B cell (primary cell): ENCODE measurements around the gene RUVBL1. TPM values are rescaled to one million over a fixed set of nuclear protein-coding genes. Genes with fewer than 3 reads are reported as not detected.
A peak's percentile ranks its signal among the peaks of the same experiment; 100 is the strongest.

Source experiments
- ATAC-seq: fragments of 200-7000 bp; cut with Tn5 transposase; one replicate; pipeline ENCODE4 v1.10.0; 2021; ENCODE audit warnings: low read depth, mild to moderate bottlenecking, moderate number of reproducible peaks, moderate library complexity
- CTCF ChIA-PET: fragments of 350-600 bp; sonication (Branson Sonifier 250); formaldehyde crosslinking; loops from one replicate; lab custom pipeline; 2021; ENCODE audit warnings: antibody characterized with exemption, inconsistent platforms; lab: Charles Lee
- POLR2A ChIA-PET: fragments of 350-600 bp; sonication (Branson Sonifier 250); formaldehyde crosslinking; loops from one replicate; lab custom pipeline; 2021; ENCODE audit warnings: antibody characterized with exemption; lab: Charles Lee
- DNase-seq: peaks from one replicate; pipeline ENCODE4 v3.0.0; 2013
- H2AFZ ChIP-seq: 2 replicates; pipeline ENCODE4 v1.6.1; 2012; ENCODE audit warnings: mild to moderate bottlenecking, low read depth, low read length; ENCODE audit not compliant: insufficient read depth, poor library complexity, severe bottlenecking
- H3K27ac ChIP-seq, 2 donors: 1 replicate in 1 of 2; 2 replicates in 1 of 2; pipeline ENCODE4 v1.5.1; 2012 to 2013; ENCODE audit warnings: low read length in 2 of 2, mild to moderate bottlenecking in 2 of 2, moderate library complexity in 1 of 2
- H3K27me3 ChIP-seq, 4 experiments: fragments of 200-600 bp in 1 of 4; sonication (generic) in 1 of 4; replicated peaks in 1 of 4; 1 replicate in 2 of 4; 2 replicates in 2 of 4; pipeline versions ENCODE4 v1.6.1 to v1.7.0; 2013 to 2016; ENCODE audit warnings: low read length in 3 of 4, mild to moderate bottlenecking in 2 of 4, mixed read lengths in 1 of 4, moderate library complexity in 1 of 4; ENCODE audit not compliant: insufficient read depth in 4 of 4, control insufficient read depth in 3 of 4; ENCODE audit errors: control extremely low read depth in 1 of 4
- H3K36me3 ChIP-seq, 2 experiments: replicated peaks in 1 of 2; 1 replicate in 1 of 2; 2 replicates in 1 of 2; pipeline versions ENCODE4 v1.6.1 to v1.7.1; 2013; ENCODE audit warnings: low read length in 1 of 2; ENCODE audit not compliant: insufficient read depth in 2 of 2, control insufficient read depth in 1 of 2; ENCODE audit errors: control extremely low read depth in 1 of 2, extremely low read depth in 1 of 2
- H3K4me1 ChIP-seq, 2 donors: fragments of 200-600 bp in 1 of 2; sonication (generic) in 1 of 2; 1 replicate in 1 of 2; 2 replicates in 1 of 2; pipeline versions ENCODE4 v1.5.1 to v1.6.1; 2013 to 2017; ENCODE audit warnings: low read length in 2 of 2; ENCODE audit not compliant: control insufficient read depth in 2 of 2, insufficient read depth in 2 of 2
- H3K4me2 ChIP-seq: replicated peaks from 2 replicates; pipeline ENCODE3; 2012; ENCODE audit warnings: mild to moderate bottlenecking, low read depth, low read length; ENCODE audit not compliant: poor library complexity, severe bottlenecking
- H3K4me3 ChIP-seq, 5 experiments: fragments of 200-600 bp in 1 of 5; sonication (generic) in 1 of 5; 1 replicate in 3 of 5; 2 replicates in 2 of 5; pipeline versions ENCODE4 v1.5.1 to v1.7.0; 2011 to 2016; ENCODE audit warnings: low read length in 4 of 5, mild to moderate bottlenecking in 4 of 5, low read depth in 2 of 5, control low read depth in 1 of 5, moderate library complexity in 1 of 5; ENCODE audit not compliant: insufficient read depth in 1 of 5; ENCODE audit errors: control extremely low read depth in 1 of 5, extremely low read depth in 1 of 5
- H3K79me2 ChIP-seq: fragments of 200-600 bp; sonication (generic); one replicate; pipeline ENCODE4 v1.6.0; 2016; ENCODE audit warnings: low read length; ENCODE audit not compliant: control insufficient read depth, insufficient read depth
- H3K9ac ChIP-seq: fragments of 200-600 bp; sonication (generic); 2 replicates; pipeline ENCODE4 v1.6.1; 2017; ENCODE audit warnings: mild to moderate bottlenecking, low read length, moderate library complexity
- H3K9me3 ChIP-seq, 3 donors: one replicate each; pipeline versions ENCODE4 v1.6.1 to v1.7.1; 2013; ENCODE audit warnings: low read length in 2 of 3; ENCODE audit not compliant: control insufficient read depth in 2 of 3, insufficient read depth in 1 of 3; ENCODE audit errors: control extremely low read depth in 1 of 3
- H4K20me1 ChIP-seq: 2 replicates; pipeline ENCODE4 v1.6.0; 2012; ENCODE audit warnings: mild to moderate bottlenecking, low read length; ENCODE audit not compliant: insufficient read depth, control insufficient read depth, poor library complexity, severe bottlenecking
- H3K27ac Mint-ChIP-seq: one replicate; pipeline ENCODE4 v1.8.0; 2021; ENCODE audit warnings: mixed read lengths
- H3K27me3 Mint-ChIP-seq: one replicate; pipeline ENCODE4 v1.8.0; 2021; ENCODE audit warnings: mixed read lengths
- H3K4me1 Mint-ChIP-seq: one replicate; pipeline ENCODE4 v1.8.0; 2021; ENCODE audit warnings: mixed read lengths
- H3K4me3 Mint-ChIP-seq: one replicate; pipeline ENCODE4 v1.8.0; 2021; ENCODE audit warnings: mixed read lengths
- H3K9me3 Mint-ChIP-seq: one replicate; pipeline ENCODE4 v1.8.0; 2022; ENCODE audit warnings: mixed read lengths; ENCODE audit not compliant: insufficient read depth
- CTCF ChIP-seq: fragments of 200-600 bp; IDR thresholded peaks from one replicate; pipeline ENCODE4 v1.8.0; 2022; ENCODE audit warnings: antibody characterized with exemption, mild to moderate bottlenecking
- EZH2 ChIP-seq: IDR thresholded peaks from 2 replicates; pipeline ENCODE4 v1.6.1; 2012; ENCODE audit warnings: borderline replicate concordance, low read depth, mild to moderate bottlenecking, moderate library complexity, low read length; ENCODE audit not compliant: insufficient read depth, poor library complexity, severe bottlenecking
- WGBS: methylation state at CpG from one replicate; pipeline ENCODE4 v1.1.5; 2013; ENCODE audit warnings: missing lambda C conversion rate; ENCODE audit not compliant: insufficient coverage; 5-methylcytosine and 5-hydroxymethylcytosine counted together
- intact Hi-C: fragments of 100-400 bp; cut with micrococcal nuclease; formaldehyde crosslinking; loops from one replicate; pipeline ENCODE4 v1.10.0; 2022
- polyA plus RNA-seq: library from polyadenylated mRNA; depleted of rRNA; stranded (reverse); fragments of >200 nt; gene quantifications from 2 replicates; pipeline ENCODE4 v1.2.3, GENCODE V29; 2012
- total RNA-seq, 2 donors: library from RNA; stranded (reverse); fragments of 120-200 nt in 1 of 2; gene quantifications; 1 replicate in 1 of 2; 2 replicates in 1 of 2; pipeline versions ENCODE4 v1.2.3 to v1.2.4, GENCODE V29; 2013 to 2022

Gene RUVBL1
- total and polyA plus RNA-seq, 2 donors (not counting 1 experiment from before 2014, with no cell fraction given) = 20.4 to 20.5 TPM

GRCh38 chr3:128122013-128122412, 1.6 kb downstream of the RUVBL1 start:
- no peak overlapping the region for H3K4me3 ChIP-seq
- DNase-seq = no peak
- peak overlapping the region; percentile 98 for H3K4me3 Mint-ChIP-seq
- no peak overlapping the region for H3K9ac ChIP-seq
- intact Hi-C loops = loop anchor here (10.0 kb wide), 1 partner anchor 527 kb away; the partner anchor contains the start of genes MCM2 and TPRA1
- H3K36me3 ChIP-seq = peaks cover 0 to 4% of the 10 kb centered on the region in 2 experiments
- peaks cover 9% of the 10 kb centered on the region for H3K79me2 ChIP-seq
- CTCF ChIA-PET = interaction anchor here (1.0 to 1.2 kb wide), 2 partner anchors 11 to 46 kb away, joined by 3 to 4 read pairs; no protein-coding TSS in a partner anchor
- no peaks in the 10 kb centered on the region for H4K20me1 ChIP-seq
- no peak overlapping the region for H3K27ac Mint-ChIP-seq
- 100% methylated on average over 1 of the region's 1 CpG for WGBS
- no peak for ATAC-seq
- H3K27ac ChIP-seq = no peak overlapping the region
- no peak for TF ChIP-seq EZH2
- TF ChIP-seq CTCF = no peak
- peaks cover 4% of the 10 kb centered on the region for H3K9me3 Mint-ChIP-seq
- H3K27me3 Mint-ChIP-seq = no peaks in the 10 kb centered on the region
- no peaks in the 10 kb centered on the region for H3K9me3 ChIP-seq
- POLR2A ChIA-PET = interaction anchor here (1.2 kb wide), 1 partner anchor 8 kb away, joined by 3 read pairs; no protein-coding TSS in a partner anchor
- peaks cover 22% of the 10 kb centered on the region for H3K4me1 Mint-ChIP-seq
- no peaks in the 10 kb centered on the region for H3K27me3 ChIP-seq
- peaks cover 15 to 20% of the 10 kb centered on the region in 2 donors for H3K4me1 ChIP-seq
- no peak overlapping the region for H3K4me2 ChIP-seq
- no peak overlapping the region for H2AFZ ChIP-seq
